Limb (tissue), 2 donors: ENCODE results near the gene RLN2.
"Not testable (repeated sequence)": the region's sequence is repeated elsewhere in the genome, so short reads cannot be mapped to it uniquely, and the experiment has no call there.

Experiments
- DNase-seq, 2 donors: peaks; one replicate each; pipeline ENCODE4 v3.0.0-alpha.2; 2016; ENCODE audit errors: extremely low spot score in 2 of 2

Gene RLN2, protein sequence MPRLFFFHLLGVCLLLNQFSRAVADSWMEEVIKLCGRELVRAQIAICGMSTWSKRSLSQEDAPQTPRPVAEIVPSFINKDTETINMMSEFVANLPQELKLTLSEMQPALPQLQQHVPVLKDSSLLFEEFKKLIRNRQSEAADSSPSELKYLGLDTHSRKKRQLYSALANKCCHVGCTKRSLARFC

DNA sequence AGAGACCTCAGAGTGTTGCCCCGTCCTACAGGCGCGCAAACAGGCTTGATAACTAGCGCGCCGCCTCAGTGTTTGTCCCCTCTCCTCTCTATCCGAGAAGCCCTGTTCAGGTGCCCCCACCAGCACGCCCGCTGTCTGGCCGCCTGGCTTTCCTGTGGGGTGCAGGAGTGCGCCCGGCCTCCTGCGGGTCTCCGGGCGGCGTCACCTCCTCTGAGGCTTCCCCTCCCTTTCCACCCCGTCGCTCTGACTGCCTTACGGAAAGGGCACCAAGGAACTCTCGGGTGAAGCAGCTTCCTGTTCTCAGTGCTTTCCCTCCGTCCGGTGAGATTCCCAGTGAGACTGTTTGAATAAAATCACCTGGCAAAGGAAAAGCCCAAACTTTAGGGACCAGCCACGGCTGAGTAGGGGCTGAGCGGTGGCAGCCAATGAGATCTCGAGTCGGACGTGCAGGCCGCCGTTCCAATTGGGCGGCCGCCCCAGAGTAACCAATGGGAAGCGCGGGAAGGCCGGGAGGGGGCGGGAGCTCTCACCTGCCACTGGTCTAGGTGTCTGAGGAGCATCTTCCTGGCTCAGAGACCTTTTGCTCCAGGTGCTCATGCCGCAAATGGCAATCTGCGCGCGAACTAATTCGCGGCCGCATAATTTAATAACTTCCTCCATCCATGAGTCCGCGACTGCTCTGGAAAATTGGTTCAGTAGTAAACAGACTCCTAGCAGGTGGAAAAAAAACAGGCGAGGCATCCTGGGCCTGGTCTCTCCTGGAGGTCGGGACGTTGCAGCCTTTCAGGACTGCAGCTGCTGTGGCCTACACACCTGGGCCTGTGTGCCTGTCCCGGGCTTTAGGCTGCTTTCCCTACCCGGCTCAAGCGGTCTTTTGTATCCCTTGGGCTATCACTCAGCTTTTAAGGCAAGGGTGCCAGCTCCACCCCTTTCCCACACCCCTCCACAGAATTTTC is at the start of gene RLN2:
TSS of gene RLN2 (minus strand) at position 877 of the 956 bp plus-strand sequence. CDS start at position 741, 136 bp downstream.
- DNase-seq, result peak in 1 of 2 donors; percentile 42

- DNase-seq, result no peak
These were observed 49.7 kb upstream of the RLN2 start for GRCh38 chr9:5354184-5354583.

DNA sequence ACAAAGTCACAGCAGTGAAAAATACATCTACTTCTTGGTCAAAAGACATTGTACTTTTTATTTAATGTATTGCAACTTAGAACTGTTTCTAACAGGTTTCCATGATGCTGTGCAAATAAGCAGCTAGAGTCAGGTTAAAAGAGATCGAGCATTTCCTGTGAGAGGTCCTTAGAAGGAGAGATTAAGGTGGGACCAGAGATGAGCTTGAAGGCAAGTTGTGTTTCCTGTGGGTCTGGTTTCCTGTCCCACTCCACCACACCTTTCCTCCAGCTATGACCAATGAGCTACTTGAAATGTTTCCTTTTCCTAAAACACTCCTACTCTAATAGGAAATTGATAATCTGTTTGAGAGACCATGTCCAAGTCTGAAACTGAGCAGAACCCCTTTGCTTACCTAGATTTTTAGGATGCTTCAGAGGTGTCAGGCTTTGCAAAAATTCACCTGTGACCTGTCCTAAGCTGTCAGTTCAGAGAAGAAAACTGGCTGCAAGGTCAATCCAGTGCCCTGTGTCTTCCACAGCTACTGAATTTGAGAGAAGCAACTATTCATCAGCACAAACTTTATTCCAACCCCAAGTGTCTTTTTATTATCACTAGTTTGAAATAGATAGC is 48.2 kb upstream of the RLN2 start:
- no peak for DNase-seq

GRCh38 chr9:5338992-5339981 is 34.8 kb upstream of the RLN2 start, which contains the start of gene RLN1:
RLN1 (minus strand) TSS chr9:5339876; CDS start chr9:5339746, 130 bp downstream.
- DNase-seq, result not testable (repeated sequence)

DNA sequence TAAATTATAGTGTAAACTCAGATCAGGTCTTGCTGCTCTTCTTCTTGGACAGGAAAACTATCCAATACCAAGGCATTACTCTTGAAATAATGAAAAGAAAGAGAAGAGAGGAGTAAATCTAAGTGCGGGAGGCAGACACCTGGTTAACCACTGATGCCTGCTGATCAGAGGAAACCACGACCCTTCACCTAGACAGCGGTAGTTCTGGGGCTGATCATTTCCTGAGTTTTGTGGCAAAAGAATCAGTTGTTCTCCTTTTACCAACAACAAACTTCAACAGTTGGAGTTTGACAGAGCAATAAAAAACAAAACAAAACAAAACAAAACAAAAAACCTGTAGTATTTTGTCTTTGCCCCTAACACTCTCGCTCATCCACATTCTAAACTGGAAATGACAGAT is 32.2 kb upstream of the RLN2 start:
- DNase-seq, result no peak

- not testable (repeated sequence) for DNase-seq
These were observed 26.8 kb upstream of the RLN2 start for GRCh38 chr9:5331276-5331675.

- no peak for DNase-seq
These were observed 22.5 kb upstream of the RLN2 start for GRCh38 chr9:5326893-5327548.

DNA sequence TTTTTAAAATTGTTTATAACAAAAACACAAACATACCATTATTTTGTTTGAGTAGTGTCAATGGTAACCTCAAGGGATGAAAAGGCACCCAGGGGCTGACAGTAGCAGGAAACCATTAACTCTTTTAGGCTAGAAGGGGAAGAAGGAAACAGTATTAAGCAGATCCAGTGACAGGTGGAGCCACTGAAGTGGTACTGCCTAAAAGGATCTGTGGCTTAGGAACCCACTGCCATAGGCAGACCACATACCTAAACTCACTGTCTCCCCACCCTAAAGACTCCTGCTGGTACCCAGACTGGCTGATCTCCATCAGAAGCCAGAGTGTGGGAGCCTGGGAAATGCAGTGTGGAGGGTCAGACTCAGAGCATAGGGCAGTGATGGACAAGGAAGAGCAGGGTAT is 21.7 kb upstream of the RLN2 start:
- DNase-seq, result no peak

GRCh38 chr9:5321601-5322000 is 17.1 kb upstream of the RLN2 start:
- DNase-seq, result not testable (repeated sequence)

- no peak for DNase-seq
These were observed 16.5 kb upstream of the RLN2 start for GRCh38 chr9:5321058-5321457.

- DNase-seq, result not testable (repeated sequence)
These were observed 11.9 kb upstream of the RLN2 start for GRCh38 chr9:5316406-5316805.

- DNase-seq, result no peak
These were observed 10.8 kb upstream of the RLN2 start for GRCh38 chr9:5315187-5315923.

- no peak for DNase-seq
These were observed 6.3 kb upstream of the RLN2 start for GRCh38 chr9:5310851-5311250.

GRCh38 chr9:5305741-5306140 is 1.2 kb upstream of the RLN2 start:
- no peak for DNase-seq

GRCh38 chr9:5301544-5301943 is 3.0 kb downstream of the RLN2 start:
- no peak for DNase-seq

DNA sequence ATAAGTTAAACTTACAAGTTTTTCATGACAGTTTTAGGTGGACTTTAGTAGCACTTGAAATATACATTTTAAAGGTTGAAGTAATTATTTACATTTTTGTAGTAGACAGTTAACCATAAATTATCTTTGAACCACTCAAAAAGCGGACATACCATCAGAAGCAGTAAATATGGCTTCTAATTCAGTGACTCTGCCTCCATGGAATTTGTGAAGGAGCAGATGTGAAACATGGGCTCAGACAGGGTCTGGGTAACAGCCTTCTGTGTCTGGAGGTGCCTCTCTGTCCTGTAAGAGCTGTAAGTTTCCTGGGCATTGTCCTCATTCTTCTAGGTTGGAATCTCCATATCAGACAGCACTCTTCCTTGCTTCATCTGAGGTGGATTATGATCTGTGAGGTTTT is 12.4 kb downstream of the RLN2 start:
- DNase-seq, result no peak

- no peak for DNase-seq
These were observed 15.9 kb downstream of the RLN2 start for GRCh38 chr9:5288591-5288990.

DNA sequence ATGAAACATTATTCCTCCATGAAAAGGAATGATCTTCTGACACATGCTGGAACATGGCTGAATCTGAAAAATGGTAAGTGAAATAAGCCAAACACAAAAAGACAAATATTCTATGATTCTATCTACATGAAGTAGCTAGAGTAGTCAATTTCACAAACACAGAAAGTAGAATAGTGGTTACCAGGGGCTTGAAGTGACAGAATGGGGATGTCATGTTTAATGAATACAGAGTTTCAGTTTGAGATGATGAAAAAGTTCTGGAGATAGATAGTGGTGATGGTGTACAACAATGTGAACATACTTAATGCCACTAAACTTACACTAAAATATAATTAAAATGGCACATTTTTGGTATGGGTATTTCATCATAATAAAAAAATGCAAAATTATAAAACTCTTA is 18.3 kb downstream of the RLN2 start:
- DNase-seq, result no peak

- DNase-seq, result no peak
These were observed 26.0 kb downstream of the RLN2 start for GRCh38 chr9:5278486-5278885.

DNA sequence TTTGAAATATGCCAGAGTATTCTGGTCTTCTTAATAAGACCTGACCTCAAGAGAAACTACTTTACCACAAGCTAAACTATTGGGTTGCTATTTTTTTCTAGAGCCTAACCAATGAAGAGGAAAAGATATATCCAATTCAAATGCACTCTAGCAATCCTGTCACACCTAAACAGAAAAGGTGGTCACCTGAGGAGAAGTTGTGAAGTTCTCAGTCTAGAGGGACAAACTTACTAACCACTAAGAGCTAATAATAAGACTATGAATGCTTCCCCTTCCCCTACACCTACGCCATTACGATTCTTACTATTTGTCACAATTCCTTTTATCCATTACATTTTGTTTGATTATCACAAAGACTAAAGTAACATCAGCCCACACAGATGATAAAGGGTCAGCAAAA is 29.7 kb downstream of the RLN2 start:
- DNase-seq, result no peak
